Testis (tissue), 2 donors: ENCODE data around the gene CXCL12.

Experiments used
- POLR2A ChIP-seq: fragments of 450-650 bp; IDR thresholded peaks from one replicate; pipeline ENCODE4 v1.6.1; 2017; ENCODE audit warnings: antibody characterized with exemption, mild to moderate bottlenecking, moderate library complexity
- TF ChIP-seq, protein P1 (sequence below), 3 experiments: fragments of 450-650 bp in 2 of 3; fragments of 200-600 bp in 1 of 3; sonication (generic) in 1 of 3; IDR thresholded peaks; one replicate each; pipeline ENCODE4 v1.5.1; 2016 to 2019; ENCODE audit warnings: antibody characterized with exemption in 3 of 3, mild to moderate bottlenecking in 2 of 3, moderate library complexity in 1 of 3

DNA sequence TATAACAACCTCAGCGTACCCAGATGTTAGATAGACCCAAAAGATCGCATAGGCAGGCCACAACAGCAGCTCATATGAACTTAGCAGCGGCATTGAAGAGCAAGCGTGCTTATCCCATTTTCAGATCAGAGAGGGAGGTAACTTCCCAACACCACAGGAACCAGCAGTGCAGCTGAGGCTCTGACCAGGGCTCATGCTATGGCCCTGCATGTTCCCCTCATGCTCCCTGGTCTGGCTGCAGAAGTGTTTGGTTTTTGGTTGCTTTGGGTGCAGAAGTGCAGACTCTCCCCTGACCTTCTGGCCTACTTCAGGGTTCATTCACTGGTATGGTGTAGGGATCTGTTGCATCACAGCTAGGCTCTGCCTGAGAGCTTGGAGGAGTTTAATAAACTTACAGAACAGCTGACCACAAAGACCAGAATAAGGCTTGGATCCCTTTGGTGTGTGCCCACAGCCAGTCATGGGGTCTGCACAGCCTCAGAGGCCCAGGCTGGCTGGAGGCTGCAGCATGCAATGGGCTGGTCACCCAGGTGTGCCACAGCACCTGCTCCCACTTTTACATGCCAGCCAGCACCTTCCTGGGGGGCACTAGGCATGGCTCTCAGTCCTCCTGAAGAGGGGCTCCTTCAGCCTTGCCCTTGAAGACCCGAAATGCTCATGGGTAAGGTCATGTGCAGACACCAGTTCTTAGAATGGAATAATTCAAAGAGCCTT, 9.1 kb upstream of the CXCL12 start:
- TF ChIP-seq, protein P1, sequence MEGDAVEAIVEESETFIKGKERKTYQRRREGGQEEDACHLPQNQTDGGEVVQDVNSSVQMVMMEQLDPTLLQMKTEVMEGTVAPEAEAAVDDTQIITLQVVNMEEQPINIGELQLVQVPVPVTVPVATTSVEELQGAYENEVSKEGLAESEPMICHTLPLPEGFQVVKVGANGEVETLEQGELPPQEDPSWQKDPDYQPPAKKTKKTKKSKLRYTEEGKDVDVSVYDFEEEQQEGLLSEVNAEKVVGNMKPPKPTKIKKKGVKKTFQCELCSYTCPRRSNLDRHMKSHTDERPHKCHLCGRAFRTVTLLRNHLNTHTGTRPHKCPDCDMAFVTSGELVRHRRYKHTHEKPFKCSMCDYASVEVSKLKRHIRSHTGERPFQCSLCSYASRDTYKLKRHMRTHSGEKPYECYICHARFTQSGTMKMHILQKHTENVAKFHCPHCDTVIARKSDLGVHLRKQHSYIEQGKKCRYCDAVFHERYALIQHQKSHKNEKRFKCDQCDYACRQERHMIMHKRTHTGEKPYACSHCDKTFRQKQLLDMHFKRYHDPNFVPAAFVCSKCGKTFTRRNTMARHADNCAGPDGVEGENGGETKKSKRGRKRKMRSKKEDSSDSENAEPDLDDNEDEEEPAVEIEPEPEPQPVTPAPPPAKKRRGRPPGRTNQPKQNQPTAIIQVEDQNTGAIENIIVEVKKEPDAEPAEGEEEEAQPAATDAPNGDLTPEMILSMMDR (IDR thresholded peaks at IDR 0.05): no peak
- no peak for TF ChIP-seq POLR2A
